Caco-2 (cell line): ENCODE results near the gene PMM2. TPM values are rescaled to one million over a fixed set of nuclear protein-coding genes. Genes with fewer than 3 reads are reported as not detected.
"Not testable (repeated sequence)": the region's sequence is repeated elsewhere in the genome, so short reads cannot be mapped to it uniquely, and the experiment has no call there.

Source experiments
- BruUV-seq: library from RNA; stranded (reverse); fragments of 400-500 nt; replicated peaks from 2 replicates; lab custom pipeline; 2021; lab: Mats Ljungman, UMichigan
- CTCF ChIA-PET: fragments of 300-600 bp; sonication (Branson Sonifier 250); formaldehyde crosslinking; loops from one replicate; lab custom pipeline; 2022; ENCODE audit warnings: antibody characterized with exemption; lab: Charles Lee
- POLR2A ChIA-PET: fragments of 300-600 bp; sonication (Branson Sonifier 250); formaldehyde crosslinking; loops from one replicate; lab custom pipeline; 2022; ENCODE audit warnings: antibody characterized with exemption; lab: Charles Lee
- DNase-seq, 2 experiments: peaks; one replicate each; pipeline versions ENCODE4 v3.0.0 to v3.0.0-alpha.2; 2020 to 2022
- H3K27me3 ChIP-seq: replicated peaks from 2 replicates; pipeline ENCODE4 v1.6.0; 2011; ENCODE audit warnings: low read length; ENCODE audit not compliant: control insufficient read depth, insufficient read depth
- H3K36me3 ChIP-seq: 2 replicates; pipeline ENCODE4 v1.5.1; 2011; ENCODE audit warnings: low read length; ENCODE audit not compliant: control insufficient read depth, insufficient read depth
- H3K4me1 ChIP-seq: fragments of 250-450 bp; sonication (Bioruptor Pico); 2 replicates; pipeline ENCODE4 v1.5.1; 2020; ENCODE audit warnings: mild to moderate bottlenecking
- H3K4me3 ChIP-seq: 2 replicates; pipeline ENCODE4 v1.5.1; 2011; ENCODE audit warnings: low read depth, mild to moderate bottlenecking, control low read depth, low read length
- H3K9me3 ChIP-seq: fragments of 250-450 bp; sonication (Bioruptor Pico); 2 replicates; pipeline ENCODE4 v1.5.1; 2020; ENCODE audit warnings: mild to moderate bottlenecking, moderate library complexity
- H3K27ac Mint-ChIP-seq: one replicate; pipeline ENCODE4 v1.8.0; 2022; ENCODE audit warnings: mixed read lengths; ENCODE audit not compliant: unreplicated experiment
- H3K27me3 Mint-ChIP-seq: one replicate; pipeline ENCODE4 v1.8.0; 2022; ENCODE audit warnings: mixed read lengths; ENCODE audit not compliant: insufficient read depth, unreplicated experiment
- H3K36me3 Mint-ChIP-seq: one replicate; pipeline ENCODE4 v1.8.0; 2022; ENCODE audit warnings: mild to moderate bottlenecking, mixed read lengths; ENCODE audit not compliant: insufficient read depth, unreplicated experiment
- H3K4me1 Mint-ChIP-seq: one replicate; pipeline ENCODE4 v1.8.0; 2022; ENCODE audit warnings: low read depth, mixed read lengths; ENCODE audit not compliant: unreplicated experiment
- H3K4me3 Mint-ChIP-seq: one replicate; pipeline ENCODE4 v1.8.0; 2022; ENCODE audit warnings: mild to moderate bottlenecking, moderate library complexity, mixed read lengths; ENCODE audit not compliant: unreplicated experiment
- H3K9me3 Mint-ChIP-seq: one replicate; pipeline ENCODE4 v1.8.0; 2022; ENCODE audit warnings: mixed read lengths; ENCODE audit not compliant: unreplicated experiment
- CTCF ChIP-seq, 2 experiments: fragments of 200-600 bp in 1 of 2; IDR thresholded peaks; 1 replicate in 1 of 2; 2 replicates in 1 of 2; pipeline versions ENCODE4 v1.5.1 to v1.8.0; 2011 to 2022; ENCODE audit warnings: antibody characterized with exemption in 1 of 2, control low read depth in 1 of 2, inconsistent platforms in 1 of 2, low read depth in 1 of 2, low read length in 1 of 2, mild to moderate bottlenecking in 1 of 2, moderate library complexity in 1 of 2; ENCODE audit not compliant: insufficient read depth in 1 of 2, severe bottlenecking in 1 of 2, unreplicated experiment in 1 of 2
- intact Hi-C: fragments of 100-400 bp; cut with micrococcal nuclease; formaldehyde crosslinking; loops from one replicate; pipeline ENCODE4 v1.10.0; 2022; ENCODE audit not compliant: unreplicated experiment
- total RNA-seq: library from RNA; stranded (reverse); gene quantifications from 2 replicates; pipeline ENCODE4 v1.2.3, GENCODE V29; 2022

The PMM2 gene
- total RNA-seq, 1 experiment from 2014 or later, result 69.0 TPM

DNA sequence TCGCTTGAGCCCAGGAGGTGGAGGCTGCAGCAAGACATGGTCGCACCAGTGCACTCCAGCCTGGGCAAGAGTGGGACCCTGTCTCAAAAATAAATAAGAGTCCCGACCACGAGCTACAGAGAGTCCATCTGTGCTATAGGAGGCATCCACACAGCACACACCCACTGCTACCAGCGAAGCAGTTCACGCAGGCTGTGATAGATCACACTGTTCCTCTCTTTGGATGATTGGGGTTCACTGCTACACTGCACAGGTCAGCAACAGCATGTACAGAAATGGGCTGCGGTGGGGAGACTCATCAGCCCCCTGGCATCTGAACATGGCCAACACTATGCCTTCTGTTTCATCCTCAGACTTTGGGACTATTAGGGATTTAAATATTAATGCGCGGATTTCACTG lies 33.8 kb downstream of the PMM2 start:
- no peak overlapping the region for H3K4me3 Mint-ChIP-seq

DNA sequence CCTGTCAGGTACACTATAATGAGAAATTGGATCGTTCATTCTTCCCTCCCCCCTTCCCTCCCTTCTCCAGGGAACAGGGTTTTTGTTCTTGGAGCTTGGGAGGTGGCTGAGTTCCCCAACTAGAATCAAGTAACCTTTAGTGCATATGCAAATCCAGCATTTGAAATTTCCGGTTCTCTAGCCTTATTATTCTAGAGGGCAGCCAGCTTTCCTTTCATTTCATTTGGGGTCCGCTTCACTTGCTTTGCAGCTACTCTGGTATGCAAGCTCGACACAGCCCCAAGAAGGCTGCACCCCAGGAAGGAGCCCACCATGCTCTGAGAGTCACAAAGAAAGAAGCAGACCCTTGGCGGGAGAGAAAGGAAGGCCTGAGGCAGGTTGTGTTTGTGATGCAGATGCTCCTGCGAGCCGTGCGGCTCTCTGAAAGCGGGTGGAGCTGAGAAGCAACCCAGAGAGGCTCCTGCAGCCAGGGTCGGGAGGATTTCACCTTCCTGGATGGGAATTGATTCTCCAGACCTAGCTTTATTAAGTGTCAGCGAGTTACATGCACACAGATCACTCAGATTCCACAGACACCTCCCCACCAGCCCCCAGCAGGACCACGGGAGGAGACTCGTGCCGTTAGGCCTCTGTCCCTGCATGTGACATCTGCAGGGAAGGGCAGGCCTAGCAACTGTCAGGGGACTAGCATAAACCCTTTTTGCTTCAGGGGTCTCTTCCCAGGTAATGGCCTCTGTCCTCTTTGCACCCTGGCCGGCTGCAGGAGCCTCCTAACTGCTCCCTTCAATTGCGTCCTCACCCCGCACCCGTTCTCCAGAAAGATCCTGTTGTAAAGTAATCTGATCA lies 34.5 kb downstream of the PMM2 start:
- no peak for DNase-seq
- Histone ChIP-seq H3K4me1 (no peaks in the 10 kb centered on the region), H3K27me3 (no peaks in the 10 kb centered on the region), H3K9me3 (no peaks in the 10 kb centered on the region), H3K36me3 (no peaks in the 10 kb centered on the region; the same call in none of the 2 replicates), H3K4me3 (no peak overlapping the region)
- H3K4me1 Mint-ChIP-seq, result peaks cover 7% of the 10 kb centered on the region
- no peak overlapping the region for H3K27ac Mint-ChIP-seq
- no peak overlapping the region for H3K4me3 Mint-ChIP-seq
- POLR2A ChIA-PET, result interaction anchor here (1.3 kb wide), 1 partner anchor 166 kb away, joined by 3 read pairs; no protein-coding TSS in a partner anchor
- CTCF ChIA-PET, result no interaction called here
- intact Hi-C loops, result no loop called here
- no peaks in the 10 kb centered on the region for H3K27me3 Mint-ChIP-seq
- no peaks in the 10 kb centered on the region for H3K9me3 Mint-ChIP-seq
- H3K36me3 Mint-ChIP-seq, result peaks cover 56% of the 10 kb centered on the region
- BruUV-seq, result no TSS peak
- TF ChIP-seq CTCF (IDR thresholded peaks at IDR 0.05; ENCODE audit: insufficient read depth in 1 of 2, low read depth in 1 of 2, low read length in 1 of 2, severe bottlenecking in 1 of 2, unreplicated experiment in 1 of 2), result no peak

More for the DNA sequence above, 33.8 kb downstream of the PMM2 start:
- H3K4me1 ChIP-seq, result no peaks in the 10 kb centered on the region
- no peaks in the 10 kb centered on the region for H3K9me3 ChIP-seq
- Mint-ChIP-seq H3K27ac (no peak overlapping the region), H3K9me3 (no peaks in the 10 kb centered on the region), H3K27me3 (no peaks in the 10 kb centered on the region), H3K36me3 (peaks cover 62% of the 10 kb centered on the region), H3K4me1 (peaks cover 7% of the 10 kb centered on the region)
- no TSS peak for BruUV-seq
- intact Hi-C loops, result no loop called here
- no peak for DNase-seq
- no peak overlapping the region for H3K4me3 ChIP-seq
- ChIA-PET POLR2A (interaction anchor here (1.3 kb wide), 1 partner anchor 165 kb away, joined by 3 read pairs; no protein-coding TSS in a partner anchor), CTCF (no interaction called here)
- no peak for TF ChIP-seq CTCF (IDR thresholded peaks at IDR 0.05; ENCODE audit: insufficient read depth in 1 of 2, low read depth in 1 of 2, low read length in 1 of 2, severe bottlenecking in 1 of 2, unreplicated experiment in 1 of 2)
- no peaks in the 10 kb centered on the region for H3K27me3 ChIP-seq
- H3K36me3 ChIP-seq, result no peaks in the 10 kb centered on the region; the same call in none of the 2 replicates

DNA sequence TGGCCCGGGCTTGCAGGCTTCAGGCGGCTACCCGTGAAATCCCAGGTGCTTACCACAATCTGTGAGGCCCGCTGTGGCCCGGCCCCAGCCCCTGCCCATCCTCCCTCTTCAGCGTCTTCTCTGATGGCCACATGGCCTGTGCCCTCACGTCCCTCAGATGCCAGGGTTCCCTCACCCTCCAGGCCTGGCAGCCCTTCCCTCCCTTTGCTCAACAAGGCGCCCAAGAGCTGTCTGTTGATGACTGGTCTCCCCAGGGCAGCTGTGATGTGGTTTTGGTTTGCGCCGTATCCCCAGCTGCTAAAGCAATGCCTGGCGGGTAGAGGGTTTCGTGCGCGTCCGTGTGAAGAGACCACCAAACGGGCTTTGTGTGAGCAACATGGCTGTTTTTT lies 35.1 kb downstream of the PMM2 start:
- TF ChIP-seq CTCF (IDR thresholded peaks at IDR 0.05; ENCODE audit: insufficient read depth in 1 of 2, low read depth in 1 of 2, low read length in 1 of 2, severe bottlenecking in 1 of 2, unreplicated experiment in 1 of 2), result no peak
- Mint-ChIP-seq H3K4me3 (no peak overlapping the region), H3K27me3 (no peaks in the 10 kb centered on the region), H3K9me3 (no peaks in the 10 kb centered on the region), H3K36me3 (peaks cover 54% of the 10 kb centered on the region), H3K4me1 (peaks cover 7% of the 10 kb centered on the region), H3K27ac (no peak overlapping the region)
- H3K27me3 ChIP-seq, result no peaks in the 10 kb centered on the region
- POLR2A ChIA-PET, result no interaction called here
- CTCF ChIA-PET, result no interaction called here
- no peaks in the 10 kb centered on the region for H3K9me3 ChIP-seq
- no peaks in the 10 kb centered on the region for H3K4me1 ChIP-seq
- no TSS peak for BruUV-seq
- H3K36me3 ChIP-seq, result no peaks in the 10 kb centered on the region; the same call in none of the 2 replicates
- intact Hi-C loops, result no loop called here
- DNase-seq, result no peak
- no peak overlapping the region for H3K4me3 ChIP-seq

DNA sequence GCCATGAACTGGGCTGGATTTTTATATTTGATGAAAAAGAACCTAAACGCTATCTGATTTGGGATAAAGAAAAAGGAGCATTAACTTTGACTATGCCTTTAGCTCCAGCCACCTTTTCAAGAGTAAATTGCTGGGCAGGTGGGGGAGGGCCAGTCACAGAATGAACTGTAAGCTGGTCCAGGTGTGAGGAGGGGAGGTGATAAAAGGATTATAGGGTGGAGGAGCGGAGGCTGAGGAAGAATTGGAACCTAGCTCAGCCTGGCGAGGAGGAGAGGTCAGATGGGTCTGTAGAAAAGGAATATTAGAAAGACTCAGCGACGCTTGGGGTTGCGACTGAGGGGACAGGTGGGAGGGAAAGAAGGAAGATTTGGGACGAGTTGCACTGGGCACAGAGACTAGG lies 39.2 kb downstream of the PMM2 start:
- POLR2A ChIA-PET, H3K27ac Mint-ChIP-seq, H3K9me3 ChIP-seq, H3K4me1 Mint-ChIP-seq, H3K9me3 Mint-ChIP-seq, H3K4me1 ChIP-seq, BruUV-seq, H3K27me3 ChIP-seq, H3K4me3 ChIP-seq, H3K4me3 Mint-ChIP-seq, H3K36me3 ChIP-seq, DNase-seq, intact Hi-C loops, CTCF ChIA-PET, H3K27me3 Mint-ChIP-seq: not testable (repeated sequence)
- peaks cover 14% of the 10 kb centered on the region for H3K36me3 Mint-ChIP-seq

GRCh38 chr16:8837594-8837993 lies 40.0 kb downstream of the PMM2 start:
- H3K36me3 Mint-ChIP-seq, result peaks cover 11% of the 10 kb centered on the region
- CTCF ChIA-PET, result not testable (repeated sequence)

More at GRCh38 chr16:8837594-8837993, 40.0 kb downstream of the PMM2 start:
- H3K36me3 ChIP-seq, H3K4me1 ChIP-seq, H3K27ac Mint-ChIP-seq, H3K9me3 Mint-ChIP-seq, H3K4me3 ChIP-seq, POLR2A ChIA-PET, H3K9me3 ChIP-seq, BruUV-seq, intact Hi-C loops, H3K4me3 Mint-ChIP-seq, H3K27me3 ChIP-seq, H3K27me3 Mint-ChIP-seq, DNase-seq: not testable (repeated sequence)
- H3K4me1 Mint-ChIP-seq, result peaks cover 15% of the 10 kb centered on the region
